GM18507 (cell line): Measurements from ENCODE around the gene EIF4E1B.

Experiments used
- DNase-seq: peaks from one replicate; pipeline ENCODE4 v3.0.0; 2011; ENCODE audit warnings: low read depth; ENCODE audit not compliant: insufficient read length; ENCODE audit errors: extremely low spot score
- FAIRE-seq: peaks from 2 replicates; lab custom pipeline; 2011; peaks lifted over from hg19 to GRCh38; lab: Jason Lieb, UNC

EIF4E1B gene

DNA sequence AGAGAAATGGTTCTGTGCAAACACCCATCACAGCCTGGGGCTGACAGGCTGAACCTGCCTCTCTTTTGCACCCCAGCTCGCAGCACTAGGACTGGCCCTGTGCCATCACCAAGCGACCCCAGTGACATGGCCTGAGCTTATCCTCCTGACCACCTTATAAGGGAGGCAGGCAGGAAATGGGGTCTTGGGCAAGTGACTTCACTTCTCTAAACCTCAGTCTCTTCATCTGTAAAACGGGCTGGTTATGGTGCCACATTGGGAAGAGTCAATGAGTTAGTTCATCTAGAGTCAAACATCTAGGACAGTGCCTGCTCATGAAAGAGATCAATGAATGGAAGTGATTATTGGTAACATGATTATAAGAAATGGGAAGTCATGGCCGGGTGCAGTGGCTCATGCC, 6.3 kb upstream of the EIF4E1B start:
- DNase-seq (no peak), FAIRE-seq (no peak)

- FAIRE-seq (no peak), DNase-seq (no peak)
Measured at GRCh38 chr5:176624938-176625337, 5.5 kb upstream of the EIF4E1B start.

DNA sequence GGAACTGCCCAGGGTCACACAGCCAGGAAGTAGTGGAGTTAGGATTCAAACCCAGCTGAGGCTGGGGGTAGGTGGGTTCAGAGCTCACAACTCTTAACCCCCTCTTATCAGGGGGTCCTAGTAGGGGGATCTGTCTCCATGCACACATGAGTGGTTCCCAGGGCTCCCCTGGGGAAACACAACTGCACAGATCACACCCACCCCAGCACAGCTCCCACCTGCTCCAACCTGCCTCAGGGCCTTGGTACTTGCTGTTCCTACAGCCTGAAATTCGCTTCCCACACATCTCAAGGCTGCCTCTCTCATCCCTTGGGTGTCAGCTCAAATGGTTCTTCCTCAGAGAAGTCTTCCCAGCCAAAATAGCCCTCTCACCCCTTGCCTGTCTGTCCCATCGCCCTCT, 5.0 kb upstream of the EIF4E1B start:
- DNase-seq: no peak

DNA sequence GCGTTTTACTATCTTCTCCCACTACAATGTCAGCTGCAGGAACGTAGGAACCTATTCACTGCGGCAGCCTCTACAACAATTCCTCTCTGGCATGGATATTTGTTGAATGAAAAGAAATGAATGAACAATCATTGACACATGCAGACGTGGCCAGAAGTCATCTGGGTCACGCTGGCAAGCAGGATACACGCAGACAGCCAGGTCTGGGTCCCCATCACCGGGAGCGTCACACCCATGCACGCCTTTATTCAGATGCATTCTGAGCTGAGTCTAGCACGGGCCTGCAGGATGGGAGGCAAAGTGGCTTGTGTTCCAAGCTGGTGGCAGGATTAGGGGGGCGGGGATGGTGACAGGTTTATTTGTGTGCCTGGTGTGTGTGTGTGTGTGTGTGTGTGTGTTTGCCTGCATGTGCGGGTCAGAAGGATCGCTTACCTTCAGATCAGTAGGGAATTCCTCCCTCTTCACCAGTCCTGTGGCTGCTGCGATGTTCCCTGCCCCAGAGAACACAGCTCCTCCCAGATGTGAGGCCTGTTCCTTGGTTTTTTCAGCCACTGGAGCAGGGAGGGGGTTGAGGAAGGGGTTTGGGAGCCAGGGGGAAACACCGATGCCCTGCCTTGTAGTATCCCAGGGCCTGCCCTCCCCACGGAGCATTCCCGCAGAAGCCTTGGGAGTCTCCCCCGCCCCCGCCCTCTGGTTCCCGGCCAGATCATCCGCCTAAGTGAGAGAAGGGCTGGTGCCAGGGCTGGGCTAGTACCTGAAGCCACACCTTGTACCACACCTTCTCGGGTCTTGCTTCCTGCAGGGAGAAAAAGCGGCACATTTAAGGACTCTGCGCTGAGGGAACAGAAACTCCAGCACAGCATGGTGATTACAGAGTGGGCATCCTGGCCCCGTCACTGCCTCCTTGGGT, 4.3 kb upstream of the EIF4E1B start:
- DNase-seq (no peak), FAIRE-seq (no peak)

More for the DNA sequence above, 5.0 kb upstream of the EIF4E1B start:
- FAIRE-seq: no peak

GRCh38 chr5:176626876-176627236, 3.6 kb upstream of the EIF4E1B start:
- no peak for FAIRE-seq

DNA sequence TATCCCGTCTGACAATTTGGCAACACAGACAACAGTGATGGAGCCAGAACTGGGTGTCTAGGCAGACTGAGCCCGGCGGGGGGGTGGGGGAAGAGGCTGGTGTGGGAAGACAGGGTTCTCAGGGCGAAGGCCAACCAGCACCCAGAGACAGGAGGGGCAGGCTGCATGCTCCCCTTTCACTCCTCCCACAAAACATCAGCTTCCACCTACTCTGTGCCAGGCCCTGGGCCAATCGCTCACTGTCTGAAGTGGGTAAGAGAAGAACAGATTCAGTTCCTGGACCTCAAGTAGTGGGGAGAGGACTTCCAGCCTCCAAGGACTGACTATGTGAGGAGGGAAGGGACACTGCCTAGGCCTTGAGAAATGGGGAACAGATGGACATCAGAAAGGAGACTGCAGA, 2.9 kb upstream of the EIF4E1B start:
- FAIRE-seq (no peak), DNase-seq (no peak)

More at GRCh38 chr5:176626876-176627236, 3.6 kb upstream of the EIF4E1B start:
- DNase-seq: no peak

DNA sequence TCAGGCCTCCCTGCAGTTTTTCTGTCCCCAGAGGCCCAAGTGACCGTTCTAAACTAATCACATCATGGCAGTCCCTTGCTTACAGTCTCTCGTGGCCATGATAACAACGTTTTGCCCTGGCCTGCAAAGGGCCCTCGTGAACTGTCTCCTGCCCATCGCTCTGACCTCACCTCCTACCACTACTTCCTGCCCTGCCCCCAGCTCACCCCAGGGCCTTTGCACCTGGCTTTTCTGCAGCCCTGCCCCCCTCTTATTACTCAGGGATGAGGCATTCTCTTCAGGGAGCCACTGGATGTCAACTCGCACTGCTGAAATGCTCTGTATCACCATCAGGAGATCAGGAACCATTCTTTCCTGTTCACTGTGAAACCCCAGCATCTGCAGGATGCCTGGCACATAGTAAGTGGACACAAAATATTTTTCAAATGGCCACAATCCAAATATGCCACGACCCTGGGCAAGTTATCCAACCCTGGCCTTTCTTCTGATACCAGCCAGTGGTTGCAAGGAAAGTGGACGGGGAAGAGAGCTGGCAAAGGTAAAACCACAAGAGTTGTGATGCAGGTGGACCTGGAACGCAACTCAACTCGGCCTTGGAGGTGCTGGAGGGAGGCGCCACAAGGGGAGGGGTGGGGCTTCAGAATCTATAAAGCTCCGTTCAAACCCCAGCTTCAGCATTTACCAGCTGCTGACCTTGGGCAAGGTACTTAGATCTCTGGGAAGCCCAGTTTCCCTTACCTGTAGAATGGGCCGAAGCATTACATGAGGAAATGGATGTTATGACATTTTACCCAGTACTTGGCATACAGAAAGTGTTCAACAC, 1.9 kb upstream of the EIF4E1B start:
- FAIRE-seq (no peak), DNase-seq (no peak)

DNA sequence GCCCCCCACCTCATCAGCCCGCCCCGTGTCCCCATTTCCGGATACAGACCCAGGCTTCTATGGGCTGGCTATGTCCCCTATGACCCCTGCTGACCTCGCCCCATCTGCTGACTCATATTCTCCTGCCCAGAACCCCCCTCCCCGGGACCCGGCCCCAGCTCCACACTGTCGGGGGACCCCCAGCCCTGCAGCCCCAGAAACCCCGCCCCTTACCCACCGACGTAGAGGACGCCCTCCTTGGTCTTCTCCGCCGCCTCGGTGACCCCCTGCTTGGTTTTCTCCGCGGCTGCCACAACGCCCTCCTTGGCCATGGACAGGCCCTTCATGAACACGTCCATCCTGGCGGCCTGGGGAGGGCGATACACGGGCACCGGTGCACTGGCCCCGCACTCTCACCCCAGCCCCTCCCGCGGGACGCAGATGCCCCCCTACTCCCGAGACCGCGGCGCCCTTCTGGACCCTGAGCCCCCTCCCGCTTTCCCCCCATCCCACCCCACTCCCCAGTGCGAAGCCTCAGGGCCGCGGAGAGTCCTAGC, 1.1 kb upstream of the EIF4E1B start:
- no peak for DNase-seq
- FAIRE-seq: no peak

DNA sequence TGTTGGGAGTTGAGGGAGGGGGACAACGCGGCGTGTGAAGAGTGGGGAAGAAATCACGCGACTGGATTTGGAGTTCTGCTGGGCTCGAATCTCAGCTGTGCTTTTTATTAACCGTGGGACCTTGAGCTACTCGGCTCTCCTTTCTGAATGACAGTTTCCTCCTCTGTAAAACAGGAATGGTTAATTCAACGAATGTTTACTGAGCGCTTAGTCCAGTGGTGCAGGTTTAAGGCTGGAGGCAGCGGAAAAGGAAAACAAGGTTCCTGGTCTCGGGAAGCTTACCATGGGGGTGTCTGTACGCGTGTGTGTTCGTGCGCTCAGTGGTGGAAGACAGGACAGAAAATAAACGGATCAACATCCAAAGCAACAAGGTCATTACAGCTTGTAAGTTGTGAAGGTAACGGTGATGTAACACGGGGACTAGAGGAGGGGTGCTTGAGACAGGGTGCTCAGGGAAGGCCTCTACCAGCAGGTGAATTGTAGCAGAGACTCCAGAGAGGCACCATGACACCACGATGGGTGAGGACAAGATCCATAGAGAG, 277 bp downstream of the EIF4E1B start:
- DNase-seq: no peak

GRCh38 chr5:176631383-176632200, 1.1 kb downstream of the EIF4E1B start:
- DNase-seq (no peak), FAIRE-seq (no peak)

More for the DNA sequence above, 277 bp downstream of the EIF4E1B start:
- peak; percentile 5 for FAIRE-seq

GRCh38 chr5:176632745-176633144, 2.3 kb downstream of the EIF4E1B start:
- DNase-seq: no peak
- FAIRE-seq: no peak

DNA sequence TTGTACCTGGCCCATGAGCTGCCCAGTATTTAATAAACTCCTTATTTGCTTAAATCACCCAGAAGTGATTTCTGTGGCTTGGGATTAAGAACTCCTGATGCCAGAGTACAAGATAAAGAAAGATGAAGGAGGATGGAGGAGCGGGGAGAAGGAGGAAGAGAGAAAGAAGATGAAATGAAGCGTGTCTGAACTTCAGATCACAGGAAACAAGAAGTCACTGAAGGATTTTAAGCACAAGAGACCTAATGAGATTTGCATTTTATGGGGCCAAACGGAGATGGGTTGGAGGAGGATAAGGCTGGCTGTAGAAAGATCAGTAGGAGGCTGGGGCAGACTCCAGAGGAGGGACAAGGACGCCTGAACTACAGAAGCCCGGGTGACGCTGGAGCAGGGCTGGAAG, 3.1 kb downstream of the EIF4E1B start:
- FAIRE-seq: peak; percentile 68
- DNase-seq: no peak

- FAIRE-seq (no peak), DNase-seq (no peak)
Measured at GRCh38 chr5:176636426-176636825, 6.0 kb downstream of the EIF4E1B start.

DNA sequence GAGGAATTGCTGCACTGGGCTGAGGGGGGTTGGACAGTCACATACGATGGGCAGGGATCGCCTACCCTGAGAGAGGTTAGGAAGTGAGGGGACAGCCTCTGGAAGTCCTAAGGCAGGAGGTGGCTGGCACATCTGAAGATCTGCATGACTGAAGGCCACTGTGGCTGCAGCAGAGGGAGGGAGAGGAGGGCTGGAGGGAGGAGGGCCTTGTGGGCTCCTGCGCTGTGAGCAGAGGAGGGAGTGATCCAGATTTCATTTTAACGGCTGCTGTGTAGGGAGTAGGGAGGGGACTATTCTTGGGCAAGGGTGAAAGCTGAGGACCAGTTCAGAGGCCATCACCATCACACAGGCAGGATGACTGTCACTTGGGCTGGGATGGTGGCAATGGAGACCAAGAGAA, 7.1 kb downstream of the EIF4E1B start:
- no peak for FAIRE-seq
- no peak for DNase-seq

DNA sequence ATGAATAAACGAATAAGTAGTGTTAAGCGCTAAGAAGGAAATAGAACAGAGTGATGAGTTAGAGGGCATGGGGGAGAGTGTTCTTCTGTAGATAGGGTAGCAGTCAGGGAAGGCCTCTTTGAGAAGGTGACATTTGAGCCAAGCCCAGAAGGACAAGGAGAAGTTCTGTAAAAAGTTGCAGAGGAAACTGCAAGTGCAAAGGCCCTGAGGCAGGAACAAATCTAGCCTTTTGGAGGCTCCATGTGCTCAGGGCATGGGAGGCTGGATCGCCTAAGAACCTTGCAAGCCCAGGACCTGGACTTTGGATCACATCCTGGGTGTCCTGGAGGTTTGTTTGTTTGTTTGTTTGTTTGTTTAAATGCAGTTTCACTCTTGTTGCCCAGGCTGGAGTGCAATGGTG, 8.0 kb downstream of the EIF4E1B start:
- FAIRE-seq: no peak

GRCh38 chr5:176639208-176639607, 8.7 kb downstream of the EIF4E1B start:
- FAIRE-seq: no peak

More for the DNA sequence above, 8.0 kb downstream of the EIF4E1B start:
- no peak for DNase-seq

GRCh38 chr5:176639981-176640380, 9.5 kb downstream of the EIF4E1B start:
- FAIRE-seq: no peak

More at GRCh38 chr5:176639208-176639607, 8.7 kb downstream of the EIF4E1B start:
- no peak for DNase-seq

DNA sequence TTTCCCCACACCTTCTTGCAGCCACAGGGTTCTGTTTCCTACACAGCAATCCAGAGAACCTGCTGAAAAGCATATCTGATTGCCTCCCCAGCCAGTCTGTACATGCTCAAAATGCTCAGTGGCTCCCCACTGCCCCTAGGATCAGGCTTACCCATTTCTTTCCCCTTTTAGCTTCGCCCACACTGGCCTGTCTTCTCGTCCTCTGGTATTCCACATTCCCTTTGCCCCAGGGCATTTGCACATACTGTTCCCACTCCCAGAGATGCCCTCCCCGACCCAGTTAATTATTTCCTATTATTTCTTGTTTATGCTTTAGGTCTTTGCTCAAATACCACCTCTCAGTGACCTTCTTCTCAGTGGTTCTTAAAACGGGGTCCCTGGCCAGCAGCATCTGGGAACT, 10.1 kb downstream of the EIF4E1B start:
- no peak for FAIRE-seq
- DNase-seq: no peak

More at GRCh38 chr5:176639981-176640380, 9.5 kb downstream of the EIF4E1B start:
- no peak for DNase-seq
